Kidney capillary endothelial cell (primary cell): ENCODE results near the gene ASH1L.
"Not testable (repeated sequence)": the region's sequence is repeated elsewhere in the genome, so short reads cannot be mapped to it uniquely, and the experiment has no call there.

ENCODE experiments used
- DNase-seq: peaks from one replicate; pipeline ENCODE4 v3.0.0-alpha.2; 2018; ENCODE audit warnings: low spot score

Gene ASH1L

DNA sequence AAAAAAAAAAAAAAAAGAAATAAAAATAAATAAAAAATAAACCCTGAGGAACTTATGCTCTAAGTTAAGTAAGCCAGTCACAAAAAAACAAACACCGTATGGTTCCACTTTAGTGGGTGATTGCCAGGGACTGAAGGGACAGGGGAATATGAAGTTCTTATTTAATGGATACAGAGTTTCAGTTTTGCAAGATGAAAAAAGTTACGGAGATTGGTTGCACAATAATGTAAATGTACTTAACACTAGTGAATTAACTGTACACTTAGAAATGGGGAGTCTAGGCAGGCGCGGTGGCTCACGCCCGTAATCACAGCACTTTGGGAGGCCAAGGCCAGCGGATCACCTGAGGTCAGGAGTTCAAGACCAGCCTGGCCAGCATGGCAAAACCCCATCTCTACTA, 111.4 kb downstream of the ASH1L start:
- no peak for DNase-seq

DNA sequence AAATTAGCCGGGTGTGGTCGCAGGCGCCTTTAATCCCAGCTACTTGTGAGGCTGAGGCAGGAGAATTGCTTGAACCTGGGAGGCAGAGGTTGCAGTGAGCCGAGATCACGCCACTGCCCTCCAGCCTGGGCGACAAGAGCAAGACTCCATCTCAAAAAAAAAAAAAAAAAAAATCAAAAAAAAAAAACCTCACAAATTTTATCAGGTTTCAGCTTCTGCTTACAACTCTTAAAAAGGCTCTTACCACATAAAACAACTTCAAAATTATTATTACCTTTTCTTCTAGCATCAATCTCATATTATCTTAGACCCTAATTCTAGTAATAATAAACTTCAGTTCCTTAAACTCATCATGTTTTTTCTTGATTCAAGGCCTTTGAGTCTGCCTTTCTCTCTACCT, 120.2 kb downstream of the ASH1L start:
- not testable (repeated sequence) for DNase-seq

DNA sequence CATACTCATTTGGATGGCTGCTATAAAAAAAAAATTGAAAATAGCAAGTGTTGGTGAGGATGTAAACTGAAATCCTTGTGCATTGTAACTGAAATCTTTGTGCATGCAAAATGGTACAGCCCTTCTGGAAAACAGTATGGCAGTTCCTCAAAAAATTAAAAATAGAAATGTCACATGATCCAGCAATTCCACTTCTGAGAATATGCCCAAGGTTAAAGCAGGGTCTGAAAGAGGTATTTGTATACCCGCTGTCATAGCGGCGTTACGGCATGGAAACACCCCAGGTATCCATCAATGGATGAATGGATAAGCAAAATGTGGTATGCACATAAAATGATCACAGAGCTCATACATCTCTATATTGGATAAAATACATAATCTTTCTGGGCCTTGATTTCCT, 125.2 kb downstream of the ASH1L start:
- DNase-seq = no peak

DNA sequence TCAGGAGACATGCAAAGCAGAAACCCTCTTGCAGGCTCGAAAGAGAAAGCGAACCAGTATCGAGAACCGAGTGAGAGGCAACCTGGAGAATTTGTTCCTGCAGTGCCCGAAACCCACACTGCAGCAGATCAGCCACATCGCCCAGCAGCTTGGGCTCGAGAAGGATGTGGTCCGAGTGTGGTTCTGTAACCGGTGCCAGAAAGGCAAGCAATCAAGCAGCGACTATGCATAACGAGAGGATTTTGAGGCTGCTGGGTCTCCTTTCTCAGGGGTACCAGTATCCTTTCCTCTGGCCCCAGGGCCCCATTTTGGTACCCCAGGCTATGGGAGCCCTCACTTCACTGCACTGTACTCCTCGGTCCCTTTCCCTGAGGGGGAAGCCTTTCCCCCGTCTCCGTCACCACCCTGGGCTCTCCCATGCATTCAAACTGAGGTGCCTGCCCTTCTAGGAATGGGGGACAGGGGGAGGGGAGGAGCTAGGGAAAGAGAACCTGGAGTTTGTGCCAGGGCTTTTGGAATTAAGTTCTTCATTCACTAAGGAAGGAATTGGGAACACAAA, 128.7 kb downstream of the ASH1L start:
- not testable (repeated sequence) for DNase-seq

DNA sequence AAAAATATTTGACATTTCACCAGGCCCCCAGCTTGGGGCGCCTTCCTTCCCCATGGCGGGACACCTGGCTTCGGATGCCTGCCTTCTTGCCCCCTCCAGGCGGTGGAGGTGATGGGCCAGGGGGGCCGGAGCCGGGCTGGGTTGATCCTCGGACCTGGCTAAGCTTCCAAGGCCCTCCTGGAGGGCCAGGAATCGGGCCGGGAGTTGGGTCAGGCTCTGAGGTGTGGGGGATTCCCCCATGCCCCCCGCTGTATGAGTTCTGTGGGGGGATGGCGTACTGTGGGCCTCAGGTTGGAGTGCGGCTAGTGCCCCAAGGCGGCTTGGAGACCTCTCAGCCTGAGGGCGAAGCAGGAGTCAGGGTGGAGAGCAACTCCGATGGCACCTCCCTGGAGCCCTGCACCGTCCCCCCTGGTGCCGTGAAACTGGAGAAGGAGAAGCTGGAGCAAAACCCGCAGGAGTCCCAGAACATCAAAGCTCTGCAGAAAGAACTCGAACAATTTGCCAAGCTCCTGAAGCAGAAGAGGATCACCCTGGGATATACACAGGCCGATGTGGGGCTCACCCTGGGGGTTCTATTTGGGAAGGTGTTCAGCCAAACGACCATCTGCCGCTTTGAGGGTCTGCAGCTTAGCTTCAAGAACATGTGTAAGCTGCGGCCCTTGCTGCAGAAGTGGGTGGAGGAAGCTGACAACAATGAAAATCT, 129.3 kb downstream of the ASH1L start:
- not testable (repeated sequence) for DNase-seq

DNA sequence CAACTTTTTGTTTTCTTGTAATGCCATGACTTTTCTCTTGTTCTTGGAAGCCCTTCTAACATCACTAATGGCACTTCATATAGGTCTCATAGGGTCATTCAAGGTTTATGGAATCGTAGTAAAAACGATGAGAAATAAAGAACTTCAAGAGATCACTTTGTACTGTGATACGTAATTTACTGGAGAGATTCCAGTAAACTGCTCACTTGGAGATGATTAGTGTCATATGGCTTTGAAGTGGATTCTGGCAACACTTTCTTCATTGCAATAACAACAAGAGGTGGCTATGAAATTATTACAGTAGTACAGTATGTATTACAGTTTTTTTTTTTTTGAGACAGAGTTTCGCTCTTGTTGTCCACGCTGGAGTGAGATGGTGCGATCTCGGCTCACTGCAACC, 138.5 kb downstream of the ASH1L start:
- no peak for DNase-seq

DNA sequence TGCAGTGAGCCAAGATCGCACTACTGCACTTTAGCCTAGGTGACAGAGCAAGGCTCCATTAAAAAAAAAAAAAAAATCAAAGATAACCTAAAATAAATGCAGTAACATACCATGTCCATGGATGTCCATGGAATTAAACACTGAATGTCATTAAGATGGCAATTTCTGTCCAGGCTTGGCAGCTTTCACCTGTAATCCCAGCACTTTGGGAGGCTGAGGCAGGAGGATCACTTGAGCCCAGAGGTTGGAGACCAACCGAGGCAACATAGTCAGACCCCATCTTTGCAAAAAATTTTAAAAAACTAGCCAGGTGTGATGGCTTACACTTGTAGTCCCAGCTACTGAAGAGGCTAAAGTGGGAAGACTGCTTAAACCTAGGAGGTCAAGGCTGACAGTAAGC, 141.8 kb downstream of the ASH1L start:
- DNase-seq = no peak

DNA sequence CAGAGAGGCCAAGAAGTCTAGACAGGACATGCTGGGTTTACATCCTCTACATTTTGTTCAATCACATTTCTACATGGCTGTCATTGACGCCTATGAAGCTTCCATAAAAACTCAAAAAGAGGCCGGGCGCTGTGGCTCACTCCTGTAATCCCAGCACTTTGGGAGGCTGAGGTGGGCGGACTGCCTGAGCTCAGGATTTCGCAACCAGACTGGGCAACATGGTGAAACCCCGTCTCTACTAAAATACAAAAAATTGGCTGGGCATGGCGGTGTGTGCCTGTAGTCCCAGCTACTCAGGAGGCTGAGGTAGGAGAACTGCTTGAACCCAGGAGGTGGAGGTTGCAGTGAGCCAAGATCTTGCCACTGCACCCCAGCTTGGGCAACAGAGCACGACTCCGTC, 150.8 kb downstream of the ASH1L start:
- not testable (repeated sequence) for DNase-seq

DNA sequence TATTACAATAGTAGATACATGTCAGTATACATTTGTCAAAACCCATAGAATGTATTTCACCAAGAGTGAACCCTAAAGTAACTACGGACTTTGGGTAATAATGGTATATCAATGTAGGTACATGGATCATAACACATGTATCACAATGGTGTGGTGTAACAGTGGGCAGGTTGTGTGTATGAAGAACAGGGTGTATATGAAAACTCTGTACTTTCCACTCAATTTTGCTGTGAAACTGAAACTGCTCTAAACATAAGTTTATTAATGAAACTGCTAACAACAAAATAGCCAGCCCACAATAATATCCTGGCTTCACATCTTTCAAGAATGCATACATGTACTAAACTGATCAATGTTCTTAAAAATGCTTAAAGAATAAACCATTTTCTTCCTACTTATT, 151.7 kb downstream of the ASH1L start:
- DNase-seq = no peak

DNA sequence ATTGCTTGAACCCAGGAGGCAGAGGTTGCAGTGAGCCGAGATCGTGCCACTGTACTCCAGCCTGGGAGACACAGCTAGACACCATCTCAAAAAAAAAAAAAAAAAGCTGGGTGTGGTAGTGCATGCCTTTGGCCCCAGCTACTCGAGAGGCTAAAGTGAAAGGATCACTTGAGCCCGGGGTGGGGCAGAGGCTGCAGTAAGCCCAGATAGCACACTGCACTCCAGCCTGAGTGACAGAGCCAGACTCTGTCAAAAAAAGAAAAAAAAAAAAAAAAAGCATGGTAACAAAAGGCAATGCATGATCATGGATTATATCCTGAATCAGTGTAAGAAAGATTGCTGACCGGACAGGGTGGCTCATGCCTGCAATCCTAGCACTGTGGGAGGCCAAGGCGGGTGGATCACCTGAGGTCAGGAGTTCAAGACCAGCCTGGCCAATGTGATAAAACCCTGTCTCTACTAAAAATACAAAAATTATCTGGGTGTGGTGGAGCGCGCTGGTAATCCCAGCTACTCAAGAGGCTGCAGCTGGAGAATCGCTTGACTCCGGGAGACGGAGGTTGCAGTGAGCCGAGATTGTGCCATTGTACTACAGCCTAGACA, 165.6 kb downstream of the ASH1L start:
- DNase-seq = no peak

DNA sequence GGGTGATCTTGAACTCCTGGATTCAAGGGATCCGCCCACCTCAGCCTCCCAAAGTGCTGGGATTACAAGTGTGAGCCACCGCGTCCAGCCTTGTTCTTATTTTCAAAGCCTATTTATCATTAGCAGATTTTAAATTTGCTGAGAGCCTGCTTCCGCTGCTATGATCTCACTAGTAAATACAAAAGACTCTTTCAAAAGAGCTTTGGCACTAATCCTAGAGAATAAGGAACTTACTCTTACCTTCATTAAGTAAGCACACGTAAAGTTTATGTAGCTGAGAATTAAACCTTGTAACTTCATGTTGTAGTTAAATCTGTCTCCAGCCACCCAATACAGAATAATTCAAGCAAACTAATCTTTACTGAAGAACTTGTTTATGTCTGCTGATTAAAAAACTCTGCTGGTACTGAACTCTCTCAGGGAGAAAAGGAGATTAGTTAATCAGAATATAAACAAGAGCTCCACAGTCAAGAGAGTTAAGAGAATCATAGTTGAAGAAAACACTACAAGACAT, 169.6 kb downstream of the ASH1L start:
- DNase-seq = no peak

DNA sequence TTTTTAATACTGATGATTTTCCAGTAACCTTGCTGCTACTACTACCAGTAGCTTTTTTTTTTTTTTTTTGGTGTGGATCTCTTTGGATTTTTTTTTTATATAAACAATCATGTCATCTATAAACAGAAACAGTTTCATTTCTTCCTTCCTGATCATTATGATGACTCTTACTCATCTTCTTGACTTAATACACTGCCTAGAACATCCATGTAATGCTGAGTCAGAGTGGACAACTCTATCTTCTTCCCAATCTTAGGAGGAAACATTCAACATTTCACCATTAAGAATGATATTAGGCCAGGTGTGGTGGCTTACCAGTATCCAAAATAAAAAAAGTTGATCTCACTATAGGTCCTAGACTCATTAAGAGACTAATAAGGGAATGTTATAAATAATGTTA, 172.8 kb downstream of the ASH1L start:
- peak; percentile 7 for DNase-seq

DNA sequence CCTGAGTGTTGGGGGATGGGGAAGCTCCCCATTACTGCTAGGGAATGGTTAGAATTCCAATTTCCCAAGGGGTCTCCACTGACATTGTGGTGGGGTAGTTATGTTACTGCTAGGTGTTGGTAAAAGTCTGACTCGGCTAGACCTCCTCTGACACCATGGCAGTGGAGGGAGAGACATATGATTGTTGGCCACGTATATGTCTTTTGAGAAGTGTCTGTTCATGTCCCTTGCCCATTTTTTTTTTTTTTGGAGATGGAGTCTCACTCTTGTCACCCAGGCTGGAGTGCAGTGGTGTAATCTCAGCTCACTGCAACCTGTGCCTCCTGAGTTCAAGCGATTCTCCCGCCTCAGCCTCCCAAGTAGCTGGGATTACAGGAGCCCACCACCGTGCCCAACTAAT, 176.8 kb downstream of the ASH1L start:
- DNase-seq = not testable (repeated sequence)

DNA sequence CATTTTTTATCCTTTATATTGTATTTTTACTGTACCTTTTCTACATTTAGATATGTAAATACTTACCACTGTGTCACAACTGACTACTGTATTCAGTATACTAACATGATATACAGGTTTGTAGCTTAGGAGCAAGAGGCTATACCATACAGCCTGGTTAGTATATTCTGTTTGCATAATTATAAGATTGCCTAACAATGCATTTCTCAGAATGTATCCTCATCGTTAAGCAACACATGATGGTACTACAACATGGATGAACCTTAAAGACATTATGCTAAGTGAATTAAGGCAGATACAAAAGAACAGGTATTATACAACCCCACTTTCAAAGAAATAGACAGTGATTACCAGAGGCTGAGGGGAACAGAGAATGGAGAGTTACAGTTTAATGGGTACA, 179.2 kb downstream of the ASH1L start:
- no peak for DNase-seq

DNA sequence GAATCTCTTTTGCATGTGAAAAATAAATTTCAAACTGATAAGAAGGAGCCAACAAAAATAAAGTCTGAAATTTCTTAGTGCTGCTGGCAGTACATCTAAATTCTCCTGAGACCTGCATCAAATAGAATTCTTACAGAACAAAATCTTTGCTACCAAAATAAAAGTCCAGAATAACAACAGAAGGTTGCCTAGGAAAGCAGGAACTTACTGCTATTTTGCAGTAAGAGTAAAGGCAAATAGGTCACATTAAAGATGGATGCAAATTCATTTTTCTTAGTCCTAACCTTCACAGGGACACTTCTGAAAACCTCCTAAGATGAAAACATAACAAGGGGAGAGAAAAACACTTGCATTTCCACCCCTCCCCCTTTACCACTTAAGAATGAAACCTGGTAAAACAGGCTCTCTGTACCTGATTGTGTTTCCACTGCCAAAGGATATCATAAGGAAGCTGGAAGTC, 182.9 kb downstream of the ASH1L start:
- no peak for DNase-seq

DNA sequence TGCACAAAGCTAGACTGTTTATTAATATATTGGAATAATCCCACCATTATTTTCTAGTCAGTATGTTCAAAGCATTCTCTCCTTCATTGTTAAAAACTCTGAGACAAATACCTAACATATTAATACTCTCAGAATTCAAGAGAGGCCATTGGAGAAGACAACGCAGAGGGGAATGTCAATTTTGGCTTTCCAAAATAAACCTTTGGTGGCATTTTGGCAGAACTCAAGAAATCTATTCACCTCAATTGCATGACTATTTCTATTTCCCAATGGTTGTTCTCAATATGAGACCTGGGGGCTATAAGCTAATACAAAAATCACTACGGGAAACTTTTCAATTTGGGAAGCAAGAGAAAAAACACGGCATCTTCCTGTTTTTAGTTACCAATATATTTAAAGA, 183.4 kb downstream of the ASH1L start:
- no peak for DNase-seq

DNA sequence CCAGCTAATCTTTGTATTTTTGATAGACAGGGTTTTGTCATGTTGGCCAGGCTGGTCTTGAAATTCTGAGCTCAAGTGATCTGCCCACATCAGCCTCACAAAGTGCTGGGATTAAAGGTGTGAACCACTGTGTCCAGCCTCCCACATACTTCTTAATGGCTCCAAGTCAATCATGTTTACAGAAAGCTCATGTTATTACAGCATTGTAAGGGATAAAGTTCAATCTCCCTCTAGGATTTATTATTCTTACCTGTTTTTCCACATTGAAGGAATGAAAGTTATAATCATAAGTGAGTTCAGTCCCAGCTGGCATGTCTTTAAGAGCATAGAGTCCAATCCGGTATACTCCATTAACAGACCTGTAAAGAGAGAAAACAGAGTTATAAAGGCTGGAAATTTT, 202.6 kb downstream of the ASH1L start:
- no peak for DNase-seq

DNA sequence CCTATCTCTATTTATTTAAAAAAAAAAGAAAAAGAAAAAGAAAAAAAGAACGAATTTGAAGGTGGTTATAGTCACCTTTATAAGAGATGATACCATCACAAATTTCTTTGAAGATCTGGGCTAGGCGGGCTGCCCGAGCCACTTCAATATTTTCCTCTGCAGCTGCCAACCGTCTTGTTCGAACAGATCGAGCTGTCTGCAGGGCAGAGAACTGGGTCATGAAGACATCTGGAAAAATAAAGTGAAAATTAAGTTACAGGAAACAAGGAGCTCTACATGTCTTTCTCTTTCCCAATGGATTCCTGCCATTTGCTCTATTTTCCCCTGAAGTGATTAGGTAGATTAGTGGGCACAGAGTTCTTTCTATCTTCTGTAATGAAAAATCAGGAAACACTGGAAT, 210.0 kb downstream of the ASH1L start:
- DNase-seq = no peak

DNA sequence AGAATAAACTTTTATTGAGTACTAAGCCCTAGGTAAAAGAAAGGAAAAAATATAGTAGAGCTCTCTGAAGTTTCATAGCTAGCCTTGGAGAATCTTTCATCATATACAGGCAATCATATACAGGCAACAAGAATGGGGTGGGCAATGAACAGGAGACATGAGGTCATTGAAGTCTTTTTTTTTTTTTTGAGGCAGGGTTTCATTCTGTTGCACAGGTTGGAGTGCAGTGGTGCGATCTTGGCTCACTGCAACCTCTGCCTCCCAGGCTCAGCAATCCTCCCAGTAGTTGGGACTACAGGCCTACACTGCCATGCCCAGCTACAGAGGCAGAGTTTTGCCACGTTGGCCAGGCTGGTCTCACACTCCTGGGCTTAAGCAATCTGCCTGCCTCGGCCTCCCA, 219.8 kb downstream of the ASH1L start:
- no peak for DNase-seq

DNA sequence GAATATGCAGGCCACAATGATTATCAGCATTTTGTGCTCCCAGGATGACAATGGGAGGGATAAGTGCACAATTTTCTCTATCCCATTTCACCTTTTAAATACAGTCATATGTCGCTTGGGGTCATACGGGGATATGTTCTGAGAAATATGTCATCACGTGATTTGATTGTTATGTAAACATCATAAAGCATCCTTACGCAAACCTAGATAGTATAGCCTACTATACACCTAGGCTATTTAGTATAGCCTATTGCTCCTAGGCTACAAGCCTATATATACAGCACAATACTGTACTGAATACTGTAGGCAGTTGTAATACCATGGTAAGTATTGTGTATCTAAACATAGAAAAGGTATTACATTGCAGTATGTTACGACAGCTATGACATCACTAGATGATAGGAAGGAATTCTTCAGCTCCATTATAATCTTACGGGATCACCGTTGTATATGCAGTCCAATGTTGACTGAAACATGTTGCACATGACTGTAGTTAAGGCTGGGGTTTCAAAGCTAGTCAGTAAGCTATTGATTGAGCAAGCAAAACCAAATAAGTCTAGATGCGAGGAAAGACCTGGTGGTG, 223.0 kb downstream of the ASH1L start:
- no peak for DNase-seq

DNA sequence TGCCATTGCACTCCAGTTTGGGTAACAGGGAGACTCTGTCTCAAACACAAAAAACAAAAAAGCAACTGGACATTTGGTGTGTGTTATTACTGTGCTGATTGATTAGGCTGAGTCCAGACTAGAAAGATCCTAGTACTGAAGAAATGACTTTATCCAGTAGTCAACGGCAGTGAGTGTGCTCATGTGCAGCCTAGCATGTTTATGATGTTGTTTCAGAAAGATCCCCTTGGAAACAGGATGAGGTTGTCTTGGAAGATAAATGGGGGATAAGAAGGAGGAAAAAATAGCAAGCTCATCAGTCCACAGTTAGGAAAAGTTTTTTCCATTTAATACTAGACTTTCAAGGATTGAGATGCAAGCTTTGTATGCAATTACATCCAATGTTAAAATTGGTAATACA, 227.6 kb downstream of the ASH1L start:
- no peak for DNase-seq

DNA sequence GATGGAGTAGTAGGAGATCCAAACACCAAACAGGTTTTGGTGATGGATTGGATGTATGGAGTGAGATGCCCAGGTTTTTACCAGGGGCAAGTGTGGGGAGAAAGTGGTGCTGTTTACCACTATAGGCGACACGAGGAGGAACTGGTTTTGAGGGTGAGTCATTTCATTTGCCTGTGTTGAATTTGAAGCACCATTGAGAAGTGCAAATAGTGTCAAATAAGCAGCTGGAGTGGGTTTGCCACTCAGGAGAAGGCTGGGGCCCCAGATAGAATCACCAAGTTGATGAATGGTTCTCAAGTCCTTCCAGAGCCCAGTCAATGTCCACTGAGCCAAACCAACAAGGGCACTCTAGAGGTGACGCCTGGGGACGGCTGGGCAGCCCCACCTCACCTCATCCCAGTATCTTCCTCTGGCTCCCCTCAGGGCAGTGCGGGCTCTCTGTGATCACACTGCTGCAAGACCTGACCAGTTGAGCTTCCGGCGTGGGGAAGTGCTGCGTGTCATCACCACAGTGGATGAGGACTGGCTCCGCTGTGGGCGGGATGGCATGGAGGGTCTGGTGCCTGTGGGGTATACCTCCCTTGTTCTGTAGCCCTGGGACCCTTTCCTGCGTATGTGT, 232.5 kb downstream of the ASH1L start:
- no peak for DNase-seq

DNA sequence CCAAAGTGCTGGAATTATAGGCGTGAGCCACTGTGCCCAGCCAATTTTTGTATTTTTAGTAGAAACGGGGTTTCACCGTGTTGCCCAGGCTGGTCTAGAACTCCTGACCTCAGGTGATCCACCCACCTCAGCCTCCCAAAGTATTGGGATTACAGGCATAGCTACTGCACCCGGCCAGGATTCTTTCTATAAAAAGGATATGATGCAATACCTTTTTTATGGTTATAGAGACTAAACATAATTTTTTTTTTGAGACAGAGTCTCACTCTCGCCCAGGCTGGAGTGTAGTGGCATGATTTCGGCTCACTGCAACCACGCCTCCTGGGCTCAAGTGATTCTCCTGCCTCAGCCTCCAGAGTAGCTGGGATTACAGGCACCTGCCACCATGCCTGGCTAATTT, 233.7 kb downstream of the ASH1L start:
- DNase-seq = not testable (repeated sequence)
